ENCODE data around the gene HOTAIR. TPM values are rescaled to one million over a fixed set of nuclear protein-coding genes. Genes with fewer than 3 reads are reported as not detected.

HOTAIR gene
- 3.3 and 7.0 TPM in 2 replicates for total RNA-seq (2014; rRNA removed)
- polyA plus RNA-seq (2012): 2.3 TPM

GRCh38 chr12:53974084-53975063 lies at the start of gene HOTAIR:
Gene HOTAIR (minus strand): TSS chr12:53974954.
- peak; percentile 82 for DNase-seq (ENCODE audit: low read depth)

- DNase-seq (ENCODE audit: low read depth): peak; percentile 65
These were observed 49.4 kb upstream of the HOTAIR start for GRCh38 chr12:54024127-54024526.

GRCh38 chr12:54022960-54023884 lies 48.5 kb upstream of the HOTAIR start:
- no peak for DNase-seq (ENCODE audit: low read depth)

DNA sequence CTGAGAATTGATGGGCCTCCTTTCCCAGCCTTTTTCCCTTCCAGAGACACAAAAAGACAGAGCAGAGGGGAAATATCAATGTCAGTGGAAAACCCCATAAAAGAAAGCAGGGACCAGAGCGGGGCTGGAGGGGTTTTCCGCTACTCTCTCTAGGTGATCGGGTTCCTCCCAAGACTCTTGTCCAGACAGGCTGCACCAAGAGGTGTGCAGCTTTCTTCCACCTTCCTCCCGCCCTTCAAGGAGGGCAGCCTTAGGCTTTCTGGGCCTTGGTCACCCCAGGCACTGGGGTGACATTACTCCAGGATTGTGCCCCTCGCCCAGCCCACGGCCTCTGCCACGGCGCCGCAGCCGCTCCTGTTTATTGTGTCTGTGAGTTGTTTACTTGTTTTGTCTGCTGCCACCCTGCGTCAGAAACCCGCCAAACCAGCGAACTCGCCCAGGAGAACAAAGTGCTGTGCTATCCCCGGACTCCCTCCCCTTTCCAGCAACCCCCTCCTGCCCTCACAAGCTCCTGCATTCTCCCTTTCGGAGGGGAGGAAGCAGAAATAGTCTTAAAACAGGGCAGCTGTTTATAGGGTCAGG lies 46.8 kb upstream of the HOTAIR start:
- peak; percentile 70 for DNase-seq (ENCODE audit: low read depth)

GRCh38 chr12:54020591-54021405 lies 46.0 kb upstream of the HOTAIR start:
- DNase-seq (ENCODE audit: low read depth): no peak

GRCh38 chr12:54019924-54020590 lies 45.3 kb upstream of the HOTAIR start:
- peak; percentile 73 for DNase-seq (ENCODE audit: low read depth)

DNA sequence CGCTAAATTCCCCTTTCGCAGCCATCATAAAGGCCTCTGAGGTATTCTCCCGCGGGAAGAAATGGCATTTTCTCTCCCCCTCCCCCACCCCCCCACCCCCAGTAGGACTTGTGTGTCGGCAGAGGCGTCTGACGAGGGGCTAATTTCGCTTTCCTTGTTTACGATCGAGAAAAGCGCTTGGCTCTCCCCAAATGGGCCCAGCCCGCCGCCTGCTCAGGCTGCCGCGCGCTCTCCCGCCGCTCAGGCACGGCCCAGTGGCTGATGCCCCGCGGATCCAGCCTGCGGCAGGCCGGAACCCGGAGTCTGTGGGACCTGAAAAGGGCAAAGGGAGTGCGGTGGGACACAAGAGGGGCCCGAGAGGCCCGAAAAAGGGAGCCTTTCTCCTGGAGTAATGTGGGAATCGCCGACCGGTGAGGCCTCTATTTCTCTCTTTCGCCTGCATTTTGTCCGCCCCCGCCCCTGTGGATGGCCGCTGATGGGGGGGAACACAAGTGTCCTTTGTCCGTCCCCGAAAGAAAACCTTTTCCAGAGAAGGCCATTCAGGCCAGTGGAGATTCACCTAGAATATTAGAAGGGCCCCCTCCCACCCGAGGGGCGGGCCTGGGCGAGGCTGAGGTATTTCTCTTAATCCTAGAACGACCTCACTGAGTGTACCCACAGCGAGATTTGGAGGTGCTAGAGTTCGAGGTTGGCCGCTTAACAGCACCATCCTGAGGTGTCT lies 44.5 kb upstream of the HOTAIR start:
- no peak for DNase-seq (ENCODE audit: low read depth)

DNA sequence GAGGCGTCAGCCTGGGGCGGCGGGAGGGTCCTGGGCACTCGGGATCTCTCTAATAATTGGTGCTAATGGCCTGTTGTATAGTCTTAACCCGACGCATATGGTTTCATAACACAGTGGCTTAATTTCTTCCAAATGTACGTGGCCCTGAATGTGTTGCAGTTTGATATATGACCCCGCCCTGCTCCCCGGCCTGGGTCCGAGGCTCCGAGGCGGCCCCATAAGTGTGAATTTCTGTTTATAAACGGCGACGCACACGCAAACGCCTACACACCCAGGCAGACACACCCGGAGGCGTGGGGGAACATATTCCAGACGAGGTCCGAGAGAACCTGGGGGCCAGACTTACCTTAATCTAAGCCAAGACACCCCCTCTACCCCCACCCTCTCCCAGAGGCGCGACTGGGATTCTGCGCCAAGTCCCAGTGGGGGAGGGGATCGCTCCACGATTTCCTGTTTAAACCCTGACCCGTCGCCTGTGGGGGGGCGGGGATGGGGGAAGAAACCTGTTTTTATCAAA lies 43.8 kb upstream of the HOTAIR start:
- DNase-seq (ENCODE audit: low read depth): peak; percentile 71

- DNase-seq (ENCODE audit: low read depth): peak; percentile 95
These were observed 43.2 kb upstream of the HOTAIR start for GRCh38 chr12:54017878-54018467.

DNA sequence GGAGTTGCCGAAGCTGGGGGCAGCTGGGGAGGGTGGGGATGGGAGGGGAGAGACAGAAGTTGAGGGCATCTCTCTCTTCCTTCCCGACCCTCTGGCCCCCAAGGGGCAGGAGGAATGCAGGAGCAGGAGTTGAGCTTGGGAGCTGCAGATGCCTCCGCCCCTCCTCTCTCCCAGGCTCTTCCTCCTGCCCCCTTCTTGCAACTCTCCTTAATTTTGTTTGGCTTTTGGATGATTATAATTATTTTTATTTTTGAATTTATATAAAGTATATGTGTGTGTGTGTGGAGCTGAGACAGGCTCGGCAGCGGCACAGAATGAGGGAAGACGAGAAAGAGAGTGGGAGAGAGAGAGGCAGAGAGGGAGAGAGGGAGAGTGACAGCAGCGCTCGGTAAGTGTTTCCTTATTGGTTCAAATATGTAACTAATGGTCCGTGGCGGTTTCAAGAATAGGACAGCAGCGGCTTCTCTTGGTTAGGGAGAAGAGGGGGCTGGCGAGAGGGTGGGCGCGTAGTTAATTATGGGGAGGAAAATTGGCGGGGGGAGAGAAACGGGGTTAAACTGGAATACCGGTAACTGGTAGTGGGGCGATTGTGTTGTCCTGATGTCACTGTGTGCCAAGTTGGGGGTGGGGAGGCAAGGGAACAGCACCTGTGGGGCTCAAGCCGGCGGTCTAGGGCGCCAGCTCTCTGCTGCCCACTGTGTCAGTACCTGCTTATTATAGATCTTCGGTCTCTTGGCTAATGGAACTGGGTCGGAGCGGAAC lies 42.5 kb upstream of the HOTAIR start:
- DNase-seq (ENCODE audit: low read depth): peak; percentile 68

GRCh38 chr12:54016478-54016964 lies 41.8 kb upstream of the HOTAIR start:
- peak; percentile 96 for DNase-seq (ENCODE audit: low read depth)

GRCh38 chr12:54016051-54016450 lies 41.3 kb upstream of the HOTAIR start:
- no peak for DNase-seq (ENCODE audit: low read depth)

GRCh38 chr12:54015018-54015931 lies 40.5 kb upstream of the HOTAIR start:
- DNase-seq (ENCODE audit: low read depth): no peak

DNA sequence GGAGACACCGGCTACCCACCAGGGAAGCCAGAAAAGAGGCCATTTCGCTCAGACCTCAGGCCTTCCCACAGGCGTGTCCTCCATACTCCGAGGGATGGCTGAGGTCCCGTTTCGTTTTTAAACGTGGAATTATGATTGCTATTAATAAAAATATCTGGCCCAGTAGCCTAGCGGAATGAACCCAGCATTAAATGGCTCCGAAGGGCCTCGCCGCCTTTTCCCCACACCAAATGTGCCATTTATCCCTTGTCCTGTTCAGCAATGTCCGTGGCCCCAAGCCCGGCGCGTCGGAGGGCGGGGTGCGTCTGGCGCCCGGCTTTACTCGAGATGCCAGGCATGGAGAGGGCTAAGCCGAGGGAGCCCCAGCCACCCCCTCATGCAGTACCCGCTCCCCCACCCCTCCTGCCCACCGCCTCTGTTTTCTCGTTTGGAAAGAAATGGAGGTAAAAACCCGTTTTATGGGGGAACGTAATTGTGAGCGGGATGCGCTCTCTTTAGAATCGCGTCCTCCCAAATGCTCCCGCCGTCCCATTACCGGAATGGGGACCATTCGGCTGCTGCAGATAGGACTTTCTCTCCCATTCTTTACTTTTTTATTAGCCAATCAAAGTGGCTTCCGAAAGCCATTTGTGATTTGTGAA lies 39.7 kb upstream of the HOTAIR start:
- no peak for DNase-seq (ENCODE audit: low read depth)

GRCh38 chr12:54012631-54013409 lies 38.1 kb upstream of the HOTAIR start:
- DNase-seq (ENCODE audit: low read depth): no peak

Data from LHCN-M2 (cell line).